ENCODE results near the gene ZSWIM4. TPM values are rescaled to one million over a fixed set of nuclear protein-coding genes. Genes with fewer than 3 reads are reported as not detected.
"Not testable (repeated sequence)": the region's sequence is repeated elsewhere in the genome, so short reads cannot be mapped to it uniquely, and the experiment has no call there.

ZSWIM4 gene
- total RNA-seq (10 to 100 TPM in 1 of 2 donors, 1 to 10 TPM in 1; 4.7 to 10.0 TPM), polyA plus RNA-seq (ENCODE audit: insufficient read depth, low read depth, low replicate concordance) (3.4 TPM)
- long read RNA-seq, donor 1 = 0 reads
- long read RNA-seq, donor 2, partial matches to known transcripts = 0 of 1 reads
- long read RNA-seq, donor 2, other reads (novel, unspliced or antisense) = 0 of 1 reads

- Histone ChIP-seq H3K27ac (peak within 1 kb of the TSS; percentile 27 to 89), H3K27me3 (no peaks in the 10 kb centered on the region), H3K9me3 (no peaks in the 10 kb centered on the region), H3K4me3 (peak within 1 kb of the TSS; percentile 64 to 86), H3K4me1 (peaks cover 18% of the 10 kb centered on the region), H3K36me3 (ENCODE audit: low read depth, missing control alignments) (no peaks in the 10 kb centered on the region)
- 1% methylated on average over 30 to 61 of the region's 71 CpGs for WGBS, 2 donors
- intact Hi-C loops (cut with DNase I; ENCODE audit: low total_unique reads) = loop anchor here (5.0 kb wide), 1 partner anchor 47 kb away; no protein-coding TSS in a partner anchor
- TF ChIP-seq CTCF (IDR thresholded peaks at IDR 0.05) (no peak), POLR2A (IDR thresholded peaks at IDR 0.05) (no peak)
- peak; percentile 100 for DNase-seq
These were observed at the start of gene ZSWIM4 for GRCh38 chr19:13794757-13795589. TSS of gene ZSWIM4 (plus strand) at chr19:13795443. CDS start at chr19:13795649, 206 bp downstream.

- peak overlapping the region; percentile 70 to 81 for H3K4me3 ChIP-seq
These were observed 48.2 kb upstream of the ZSWIM4 start for GRCh38 chr19:13747098-13747453.

GRCh38 chr19:13748169-13748828 is 46.9 kb upstream of the ZSWIM4 start:
- no peak for DNase-seq
- Histone ChIP-seq H3K4me1 (peaks cover 14% of the 10 kb centered on the region), H3K27me3 (no peaks in the 10 kb centered on the region), H3K9me3 (no peaks in the 10 kb centered on the region), H3K36me3 (ENCODE audit: low read depth, missing control alignments) (no peaks in the 10 kb centered on the region), H3K27ac (peak overlapping the region; percentile 64 to 72), H3K4me3 (peak overlapping the region; percentile 70 to 81)
- TF ChIP-seq CTCF (IDR thresholded peaks at IDR 0.05) = no peak
- no peak for TF ChIP-seq POLR2A (IDR thresholded peaks at IDR 0.05)
- intact Hi-C loops (cut with DNase I; ENCODE audit: low total_unique reads) = no loop called here
- 0 to 1% methylated on average over 24 to 25 of the region's 25 CpGs for WGBS, 2 donors

More at GRCh38 chr19:13747098-13747453, 48.2 kb upstream of the ZSWIM4 start:
- no peak overlapping the region for H3K27ac ChIP-seq
- peaks cover 14% of the 10 kb centered on the region for H3K4me1 ChIP-seq
- DNase-seq = no peak
- intact Hi-C loops (cut with DNase I; ENCODE audit: low total_unique reads) = no loop called here
- no peaks in the 10 kb centered on the region for H3K27me3 ChIP-seq
- H3K9me3 ChIP-seq = no peaks in the 10 kb centered on the region
- no peak for TF ChIP-seq POLR2A (IDR thresholded peaks at IDR 0.05)
- TF ChIP-seq CTCF (IDR thresholded peaks at IDR 0.05) = no peak
- 50 to 66% methylated on average over 8 of the region's 8 CpGs for WGBS, 2 donors
- H3K36me3 ChIP-seq (ENCODE audit: low read depth, missing control alignments) = no peaks in the 10 kb centered on the region

- Histone ChIP-seq H3K9me3 (no peaks in the 10 kb centered on the region), H3K36me3 (ENCODE audit: low read depth, missing control alignments) (no peaks in the 10 kb centered on the region), H3K4me1 (peaks cover 14% of the 10 kb centered on the region), H3K27ac (no peak overlapping the region), H3K4me3 (no peak overlapping the region), H3K27me3 (no peaks in the 10 kb centered on the region)
- TF ChIP-seq CTCF (IDR thresholded peaks at IDR 0.05) = no peak
- DNase-seq = no peak
- intact Hi-C loops (cut with DNase I; ENCODE audit: low total_unique reads) = no loop called here
- WGBS, 2 donors = 81 to 83% methylated on average over 7 to 16 of the region's 16 CpGs
These were observed 43.8 kb upstream of the ZSWIM4 start for GRCh38 chr19:13751436-13751835.

- intact Hi-C loops (cut with DNase I; ENCODE audit: low total_unique reads) = not testable (repeated sequence)
These were observed 41.6 kb upstream of the ZSWIM4 start for GRCh38 chr19:13753622-13754021.

More at GRCh38 chr19:13753622-13754021, 41.6 kb upstream of the ZSWIM4 start:
- not testable (repeated sequence) for DNase-seq; H3K9me3 ChIP-seq; H3K4me3 ChIP-seq; H3K27ac ChIP-seq; H3K27me3 ChIP-seq; H3K36me3 ChIP-seq (ENCODE audit: low read depth, missing control alignments); H3K4me1 ChIP-seq
- WGBS, 2 donors = 90 to 91% methylated on average over 7 of the region's 7 CpGs
